ENCODE measurements around the gene LYPD4. TPM values are rescaled to one million over a fixed set of nuclear protein-coding genes. Genes with fewer than 3 reads are reported as not detected.
A peak's percentile ranks its signal among the peaks of the same experiment; 100 is the strongest.

The LYPD4 gene
- total RNA-seq, 4 donors from 2014 or later, result not detected

- peak overlapping the region; percentile 68 to 79 (median 76) for H3K27ac ChIP-seq
- intact Hi-C loops (cut with DNase I), result no loop called here
- 2% methylated on average over 16 to 18 of the region's 23 CpGs for WGBS, 2 donors
- no peaks in the 10 kb centered on the region for H3K9me3 ChIP-seq
- H3K36me3 ChIP-seq, result no peaks in the 10 kb centered on the region
- no peak for DNase-seq
- no peaks in the 10 kb centered on the region for H3K27me3 ChIP-seq
- TF ChIP-seq POLR2A (IDR thresholded peaks at IDR 0.05), result no peak
- TF ChIP-seq, protein P1, sequence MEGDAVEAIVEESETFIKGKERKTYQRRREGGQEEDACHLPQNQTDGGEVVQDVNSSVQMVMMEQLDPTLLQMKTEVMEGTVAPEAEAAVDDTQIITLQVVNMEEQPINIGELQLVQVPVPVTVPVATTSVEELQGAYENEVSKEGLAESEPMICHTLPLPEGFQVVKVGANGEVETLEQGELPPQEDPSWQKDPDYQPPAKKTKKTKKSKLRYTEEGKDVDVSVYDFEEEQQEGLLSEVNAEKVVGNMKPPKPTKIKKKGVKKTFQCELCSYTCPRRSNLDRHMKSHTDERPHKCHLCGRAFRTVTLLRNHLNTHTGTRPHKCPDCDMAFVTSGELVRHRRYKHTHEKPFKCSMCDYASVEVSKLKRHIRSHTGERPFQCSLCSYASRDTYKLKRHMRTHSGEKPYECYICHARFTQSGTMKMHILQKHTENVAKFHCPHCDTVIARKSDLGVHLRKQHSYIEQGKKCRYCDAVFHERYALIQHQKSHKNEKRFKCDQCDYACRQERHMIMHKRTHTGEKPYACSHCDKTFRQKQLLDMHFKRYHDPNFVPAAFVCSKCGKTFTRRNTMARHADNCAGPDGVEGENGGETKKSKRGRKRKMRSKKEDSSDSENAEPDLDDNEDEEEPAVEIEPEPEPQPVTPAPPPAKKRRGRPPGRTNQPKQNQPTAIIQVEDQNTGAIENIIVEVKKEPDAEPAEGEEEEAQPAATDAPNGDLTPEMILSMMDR (IDR thresholded peaks at IDR 0.05), result no peak
- peaks cover 14 to 18% of the 10 kb centered on the region in 2 donors for H3K4me1 ChIP-seq
- H3K4me3 ChIP-seq (replicated peaks in 1 of 3), result peak overlapping the region; percentile 9 to 85 (median 74)
Observed at GRCh38 chr19:41883463-41883820, 39.0 kb upstream of the LYPD4 start.

DNA sequence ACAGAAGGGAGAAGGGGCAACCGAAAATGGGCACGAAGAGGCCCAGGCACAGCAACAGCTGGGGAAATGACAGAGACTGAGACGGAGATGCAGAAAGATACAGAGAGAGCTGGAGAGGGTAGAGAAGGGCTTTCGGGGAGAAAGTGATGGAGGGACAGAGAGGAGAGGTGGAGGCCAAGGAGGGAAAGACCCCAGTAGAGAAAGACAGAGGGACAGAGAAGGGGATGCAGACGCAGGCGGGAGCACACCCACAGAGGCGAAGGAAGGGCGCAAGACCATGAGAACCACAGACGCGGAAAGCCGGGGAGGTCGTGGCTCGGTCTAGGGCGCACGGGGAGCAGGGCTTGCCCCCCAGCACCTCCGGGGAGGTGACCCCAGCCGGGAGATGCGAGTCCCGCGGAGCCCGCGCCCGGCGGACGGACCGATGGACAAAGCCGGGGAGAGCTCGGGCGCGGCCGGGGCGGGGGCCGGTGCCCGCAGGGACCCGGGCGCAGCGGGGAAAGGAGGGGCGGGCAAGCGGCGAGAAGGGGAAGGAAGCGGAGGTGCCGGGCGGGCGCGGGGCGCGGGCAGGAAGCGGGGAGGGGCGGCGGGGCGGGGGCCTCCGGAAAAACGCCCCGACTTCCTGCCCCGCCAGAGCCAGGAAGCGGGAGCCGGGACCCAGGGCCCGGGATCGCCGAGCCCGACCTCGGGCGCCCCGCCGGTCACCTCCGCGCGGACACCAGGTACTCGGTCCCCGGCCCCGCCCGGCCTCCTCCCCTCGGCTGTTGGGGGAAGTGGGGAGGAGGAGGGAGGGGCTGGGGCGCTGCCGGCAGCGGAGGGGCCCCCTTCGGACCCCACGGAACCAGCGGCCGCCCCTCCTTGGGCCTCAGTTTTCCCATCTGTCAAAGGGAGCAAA, 38.3 kb upstream of the LYPD4 start, which contains the start of gene ARHGEF1:
Gene ARHGEF1, plus strand, starts transcription at position 617 of the 895 bp plus-strand sequence. CDS start 4,899 bp downstream, outside the sequence.
- peak; percentile 40 to 42 for DNase-seq
- H3K4me3 ChIP-seq (replicated peaks in 1 of 3), result peak within 1 kb of the TSS; percentile 9 to 85 (median 74)
- intact Hi-C loops (cut with DNase I), result no loop called here
- TF ChIP-seq POLR2A (IDR thresholded peaks at IDR 0.05), result peak in 1 of 2 donors; percentile 26
- TF ChIP-seq, protein P1 (IDR thresholded peaks at IDR 0.05), result no peak
- no peaks in the 10 kb centered on the region for H3K27me3 ChIP-seq
- peak within 1 kb of the TSS; percentile 68 to 79 (median 76) for H3K27ac ChIP-seq
- WGBS, 2 donors, result 5 to 7% methylated on average over 15 to 17 of the region's 80 CpGs
- peaks cover 14 to 18% of the 10 kb centered on the region in 2 donors for H3K4me1 ChIP-seq
- no peaks in the 10 kb centered on the region for H3K9me3 ChIP-seq
- no peaks in the 10 kb centered on the region for H3K36me3 ChIP-seq

GRCh38 chr19:41880329-41880708, 35.8 kb upstream of the LYPD4 start:
- Histone ChIP-seq H3K36me3 (no peaks in the 10 kb centered on the region), H3K27me3 (no peaks in the 10 kb centered on the region), H3K27ac (no peak overlapping the region), H3K9me3 (no peaks in the 10 kb centered on the region), H3K4me3 (replicated peaks in 1 of 3) (no peak overlapping the region), H3K4me1 (peaks cover 8 to 9% of the 10 kb centered on the region in 2 donors)
- TF ChIP-seq, protein P1 (IDR thresholded peaks at IDR 0.05), result no peak
- TF ChIP-seq POLR2A (IDR thresholded peaks at IDR 0.05), result no peak
- intact Hi-C loops (cut with DNase I), result no loop called here
- DNase-seq, result no peak
- WGBS, 2 donors, result 75 to 80% methylated on average over 5 of the region's 5 CpGs

DNA sequence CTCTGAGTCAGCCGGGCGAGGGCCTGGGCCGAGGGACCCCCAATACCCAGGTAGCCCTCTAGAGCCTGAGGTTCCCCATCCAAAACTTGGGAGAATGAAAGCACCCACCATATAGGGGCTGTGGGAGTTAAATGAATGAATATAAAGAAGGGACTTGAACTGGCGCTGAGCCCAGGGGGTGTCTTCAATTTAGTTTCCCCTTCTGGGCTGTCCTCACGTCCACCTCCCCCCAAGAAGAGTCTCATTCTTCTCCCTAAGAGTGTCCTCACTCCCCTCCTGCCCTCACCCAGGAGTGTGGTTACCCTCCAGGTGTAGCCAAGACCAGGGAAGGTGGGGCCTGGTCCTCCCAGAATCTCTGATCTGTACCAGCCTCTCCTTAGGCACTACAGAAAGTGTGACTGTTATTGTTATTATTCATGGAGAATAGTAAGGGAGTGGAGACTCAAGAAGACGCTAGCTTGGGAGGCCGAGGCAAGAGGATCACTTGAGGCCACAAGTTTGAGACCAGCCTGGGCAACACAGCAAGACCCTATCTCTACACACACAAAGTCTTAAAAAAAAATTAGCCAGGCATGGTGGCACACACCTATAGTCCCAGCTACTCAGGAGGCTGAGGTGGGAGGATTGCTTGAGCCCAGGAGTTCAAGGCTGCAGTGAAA, 35.3 kb upstream of the LYPD4 start:
- 75 to 82% methylated on average over 4 to 7 of the region's 7 CpGs for WGBS, 2 donors

More for the DNA sequence above, 35.3 kb upstream of the LYPD4 start:
- H3K27ac ChIP-seq, result no peak overlapping the region
- H3K27me3 ChIP-seq, result no peaks in the 10 kb centered on the region
- H3K4me3 ChIP-seq (replicated peaks in 1 of 3), result no peak overlapping the region
- TF ChIP-seq, protein P1 (IDR thresholded peaks at IDR 0.05), result no peak
- no peak for TF ChIP-seq POLR2A (IDR thresholded peaks at IDR 0.05)
- H3K36me3 ChIP-seq, result no peaks in the 10 kb centered on the region
- DNase-seq, result no peak
- intact Hi-C loops (cut with DNase I), result no loop called here
- H3K9me3 ChIP-seq, result no peaks in the 10 kb centered on the region
- H3K4me1 ChIP-seq, result peaks cover 3 to 4% of the 10 kb centered on the region in 2 donors

Data from thyroid gland (tissue), 4 donors.